Trophoblast cell (in vitro differentiated cells and primary cell): Measurements from ENCODE around the gene LRG1.
A peak's percentile ranks its signal among the peaks of the same experiment; 100 is the strongest.
"Not testable (repeated sequence)": the region's sequence is repeated elsewhere in the genome, so short reads cannot be mapped to it uniquely, and the experiment has no call there.

Source experiments
- DNase-seq, 2 donors: peaks; one replicate each; pipeline ENCODE4 v3.0.0-alpha.2; 2016
- H2AFZ ChIP-seq: 2 replicates; pipeline ENCODE4 v1.6.1; 2013; ENCODE audit warnings: low read length, moderate library complexity, mild to moderate bottlenecking; ENCODE audit not compliant: insufficient read depth, poor library complexity
- H2AK5ac ChIP-seq: 2 replicates; pipeline ENCODE4 v1.6.1; 2013; ENCODE audit warnings: mild to moderate bottlenecking, low read length
- H2BK120ac ChIP-seq: 2 replicates; pipeline ENCODE4 v1.6.1; 2013; ENCODE audit warnings: low read length, mild to moderate bottlenecking, moderate library complexity; ENCODE audit not compliant: insufficient read depth, poor library complexity
- H2BK12ac ChIP-seq: 2 replicates; pipeline ENCODE4 v1.6.1; 2013; ENCODE audit warnings: mild to moderate bottlenecking, low read length, moderate library complexity
- H2BK5ac ChIP-seq: 2 replicates; pipeline ENCODE4 v1.6.1; 2013; ENCODE audit warnings: low read length, low read depth, moderate library complexity, mild to moderate bottlenecking; ENCODE audit not compliant: poor library complexity
- H3K14ac ChIP-seq: 2 replicates; pipeline ENCODE4 v1.6.1; 2013; ENCODE audit warnings: mild to moderate bottlenecking, low read length
- H3K18ac ChIP-seq: 2 replicates; pipeline ENCODE4 v1.6.1; 2013; ENCODE audit warnings: mild to moderate bottlenecking, low read length
- H3K23ac ChIP-seq: 2 replicates; pipeline ENCODE4 v1.6.1; 2013; ENCODE audit warnings: low read length
- H3K27ac ChIP-seq: 2 replicates; pipeline ENCODE4 v1.5.1; 2013; ENCODE audit warnings: low read depth, mild to moderate bottlenecking, inconsistent platforms, low read length, moderate library complexity
- H3K27me3 ChIP-seq: 2 replicates; pipeline ENCODE4 v1.6.1; 2013; ENCODE audit warnings: inconsistent platforms, mild to moderate bottlenecking, low read length, moderate library complexity; ENCODE audit not compliant: insufficient read depth
- H3K36me3 ChIP-seq, 2 experiments: 1 replicate in 1 of 2; 2 replicates in 1 of 2; pipeline ENCODE4 v1.6.1; 2013; ENCODE audit warnings: low read length in 2 of 2, mild to moderate bottlenecking in 2 of 2, moderate library complexity in 1 of 2; ENCODE audit not compliant: insufficient read depth in 2 of 2, control insufficient read depth in 1 of 2
- H3K4ac ChIP-seq: 2 replicates; pipeline ENCODE4 v1.6.1; 2013; ENCODE audit warnings: low read depth, mild to moderate bottlenecking, low read length, moderate library complexity
- H3K4me1 ChIP-seq, 2 experiments: 1 replicate in 1 of 2; 2 replicates in 1 of 2; pipeline ENCODE4 v1.6.1; 2013; ENCODE audit warnings: low read length in 2 of 2, mild to moderate bottlenecking in 2 of 2, moderate library complexity in 1 of 2; ENCODE audit not compliant: insufficient read depth in 2 of 2, control insufficient read depth in 1 of 2
- H3K4me2 ChIP-seq: 2 replicates; pipeline ENCODE4 v1.6.1; 2013; ENCODE audit warnings: inconsistent platforms, mild to moderate bottlenecking, low read length, moderate library complexity
- H3K4me3 ChIP-seq: 2 replicates; pipeline ENCODE4 v1.5.1; 2013; ENCODE audit warnings: mild to moderate bottlenecking, low read depth, low read length, inconsistent platforms
- H3K79me1 ChIP-seq: one replicate; pipeline ENCODE4 v1.6.1; 2013; ENCODE audit warnings: low read length
- H3K79me2 ChIP-seq: 2 replicates; pipeline ENCODE4 v1.6.1; 2013; ENCODE audit warnings: low read length, mild to moderate bottlenecking; ENCODE audit not compliant: control insufficient read depth, insufficient read depth, poor library complexity
- H3K9ac ChIP-seq: 2 replicates; pipeline ENCODE4 v1.6.1; 2013; ENCODE audit warnings: mild to moderate bottlenecking, low read length
- H3K9me3 ChIP-seq: 2 replicates; pipeline ENCODE4 v1.6.1; 2013; ENCODE audit warnings: low read depth, mild to moderate bottlenecking, control low read depth, inconsistent platforms, low read length; ENCODE audit not compliant: insufficient read depth
- H4K12ac ChIP-seq: 2 replicates; pipeline ENCODE4 v1.6.1; 2013; ENCODE audit warnings: low read depth, mild to moderate bottlenecking, low read length, moderate library complexity
- H4K8ac ChIP-seq: 2 replicates; pipeline ENCODE4 v1.6.1; 2013; ENCODE audit warnings: low read depth, mild to moderate bottlenecking, low read length, moderate library complexity
- H4K91ac ChIP-seq: one replicate; pipeline ENCODE4 v1.6.1; 2013; ENCODE audit warnings: low read depth, mild to moderate bottlenecking, low read length, moderate library complexity
- WGBS: extraction: QIAGEN DNeasy Blood & Tissue Kit; methylation state at CpG from one replicate; pipeline ENCODE4 v1.1.7; 2013; ENCODE audit warnings: missing lambda C conversion rate; ENCODE audit not compliant: insufficient read length, insufficient coverage; ENCODE audit errors: extremely low coverage; 5-methylcytosine and 5-hydroxymethylcytosine counted together

LRG1 gene

DNA sequence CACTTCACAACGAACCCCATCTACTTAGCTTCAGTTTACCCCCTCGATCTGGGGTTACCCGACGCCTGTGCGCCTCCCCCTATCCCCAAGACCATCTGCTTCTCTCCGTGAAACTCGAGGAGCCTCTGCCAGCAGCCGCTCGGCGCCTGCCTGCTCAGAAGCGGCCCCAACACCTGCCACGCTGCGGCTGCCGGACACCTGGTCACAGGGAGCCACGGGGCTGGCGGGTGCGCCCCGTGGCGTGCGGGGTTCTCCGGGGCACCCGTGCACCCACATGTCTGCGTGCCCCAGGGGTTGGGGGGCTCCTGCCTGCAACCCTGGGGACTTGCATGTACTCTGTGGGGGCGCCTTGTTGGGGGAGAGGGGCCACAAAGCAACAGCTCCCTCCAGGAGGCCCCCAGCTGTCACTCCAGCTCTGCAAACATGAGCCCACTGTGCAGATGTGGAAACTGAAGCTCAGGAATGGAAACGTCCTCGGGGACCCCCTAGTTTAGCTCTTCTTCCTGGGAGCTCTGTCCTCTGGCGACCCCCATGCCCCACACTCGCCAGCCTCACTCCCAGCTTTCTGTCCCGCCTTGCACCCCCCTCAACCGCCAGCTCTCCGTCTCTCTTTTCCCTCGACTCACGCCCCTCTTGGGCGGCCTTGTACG, 26.7 kb upstream of the LRG1 start:
- H3K14ac ChIP-seq: no peak overlapping the region
- no peaks in the 10 kb centered on the region for H3K4me1 ChIP-seq
- H2BK12ac ChIP-seq: no peak overlapping the region
- no peak overlapping the region for H3K23ac ChIP-seq
- no peak overlapping the region for H3K9ac ChIP-seq
- H3K36me3 ChIP-seq: no peaks in the 10 kb centered on the region
- H3K79me2 ChIP-seq: no peaks in the 10 kb centered on the region
- H3K27ac ChIP-seq: no peak overlapping the region
- no peak overlapping the region for H3K4me3 ChIP-seq
- H4K91ac ChIP-seq: no peak overlapping the region
- H4K12ac ChIP-seq: no peak overlapping the region
- no peak overlapping the region for H3K4ac ChIP-seq
- no peak overlapping the region for H3K4me2 ChIP-seq
- H3K9me3 ChIP-seq: no peaks in the 10 kb centered on the region
- H2BK5ac ChIP-seq: no peak overlapping the region
- no CpG with 5 or more reads among the region's 35 CpGs for WGBS
- H2BK120ac ChIP-seq: no peak overlapping the region
- H3K79me1 ChIP-seq: no peaks in the 10 kb centered on the region
- H3K18ac ChIP-seq: no peak overlapping the region
- no peaks in the 10 kb centered on the region for H3K27me3 ChIP-seq
- no peak overlapping the region for H2AK5ac ChIP-seq
- H2AFZ ChIP-seq: no peak overlapping the region
- DNase-seq: no peak
- no peak overlapping the region for H4K8ac ChIP-seq

- H3K27ac ChIP-seq, H3K36me3 ChIP-seq, H3K9ac ChIP-seq, H3K9me3 ChIP-seq, H4K8ac ChIP-seq, H2BK5ac ChIP-seq, H3K4me1 ChIP-seq, H3K79me1 ChIP-seq, H2AFZ ChIP-seq, H3K18ac ChIP-seq, H3K4me2 ChIP-seq, H4K12ac ChIP-seq, H3K79me2 ChIP-seq, H3K23ac ChIP-seq, H2BK120ac ChIP-seq, H3K14ac ChIP-seq, H3K27me3 ChIP-seq, H2BK12ac ChIP-seq, H4K91ac ChIP-seq, H3K4ac ChIP-seq, H2AK5ac ChIP-seq, H3K4me3 ChIP-seq: not testable (repeated sequence)
- peak in 1 of 2 donors; percentile 22 for DNase-seq
- no CpG with 5 or more reads among the region's 5 CpGs for WGBS
These were observed 23.7 kb upstream of the LRG1 start for GRCh38 chr19:4563562-4563961.

- not testable (repeated sequence) for H4K8ac ChIP-seq, H3K18ac ChIP-seq, H3K79me1 ChIP-seq, H2AFZ ChIP-seq, H2AK5ac ChIP-seq, H4K91ac ChIP-seq, H3K4me1 ChIP-seq, H3K9ac ChIP-seq, H3K4me3 ChIP-seq, H2BK5ac ChIP-seq, H3K9me3 ChIP-seq, H4K12ac ChIP-seq, H3K36me3 ChIP-seq, H3K27ac ChIP-seq, H3K79me2 ChIP-seq, H3K23ac ChIP-seq, H2BK12ac ChIP-seq, H3K4ac ChIP-seq, H3K27me3 ChIP-seq, H2BK120ac ChIP-seq, H3K4me2 ChIP-seq, H3K14ac ChIP-seq
- no CpG with 5 or more reads among the region's 7 CpGs for WGBS
- DNase-seq: peak in 1 of 2 donors; percentile 19
These were observed 22.2 kb upstream of the LRG1 start for GRCh38 chr19:4562085-4562484.

DNA sequence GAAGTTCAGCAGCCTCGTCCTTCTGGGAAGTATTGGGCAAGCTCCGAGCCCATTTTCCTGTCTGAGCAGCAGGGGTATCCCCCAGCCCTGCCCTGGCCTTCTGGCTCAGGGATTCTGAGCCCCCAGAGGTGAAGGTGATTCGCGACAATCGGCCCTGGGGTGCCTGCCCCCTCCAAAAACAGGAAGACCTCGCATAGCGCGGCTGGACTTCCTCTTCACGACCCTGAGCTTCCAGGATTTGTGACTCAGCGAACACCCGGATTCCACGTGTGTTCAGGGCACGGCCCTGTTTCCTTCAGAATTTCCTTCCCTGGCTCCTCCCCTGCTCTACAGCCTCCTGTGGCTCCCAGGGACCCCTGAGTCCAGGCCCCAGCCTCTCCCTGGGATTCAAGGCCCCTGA, 19.7 kb upstream of the LRG1 start, which contains the start of gene SEMA6B:
TSS of gene SEMA6B (minus strand) at position 116 of the 400 bp plus-strand sequence. CDS start 1,227 bp downstream, outside the sequence.
- Histone ChIP-seq H2BK120ac (no peak within 1 kb of the TSS), H3K18ac (no peak within 1 kb of the TSS), H3K27ac (no peak within 1 kb of the TSS), H4K8ac (no peak within 1 kb of the TSS), H3K9ac (no peak within 1 kb of the TSS), H3K79me2 (no peaks in the 10 kb centered on the region), H4K12ac (no peak within 1 kb of the TSS), H3K14ac (no peak within 1 kb of the TSS), H3K27me3 (no peaks in the 10 kb centered on the region), H3K4me1 (no peaks in the 10 kb centered on the region), H3K36me3 (no peaks in the 10 kb centered on the region), H3K4me3 (no peak within 1 kb of the TSS), H2AFZ (no peak within 1 kb of the TSS), H4K91ac (no peak within 1 kb of the TSS), H2AK5ac (no peak within 1 kb of the TSS), H3K4ac (no peak within 1 kb of the TSS), H3K23ac (no peak within 1 kb of the TSS), H3K79me1 (no peaks in the 10 kb centered on the region), H2BK5ac (no peak within 1 kb of the TSS), H3K9me3 (no peaks in the 10 kb centered on the region), H2BK12ac (no peak within 1 kb of the TSS), H3K4me2 (no peak within 1 kb of the TSS)
- DNase-seq: peak in 1 of 2 donors; percentile 41
- WGBS: no CpG with 5 or more reads among the region's 13 CpGs
